Neural crest cell (in vitro differentiated cells): ENCODE data around the gene KRI1. TPM values are rescaled to one million over a fixed set of nuclear protein-coding genes. Genes with fewer than 3 reads are reported as not detected.

Experiments
- DNase-seq: peaks from one replicate; pipeline ENCODE4 v3.0.0; 2021; ENCODE audit warnings: low read depth, mixed read lengths, low spot score
- H3K27ac Mint-ChIP-seq: one replicate; pipeline ENCODE4 v1.8.0; 2021; ENCODE audit warnings: mild to moderate bottlenecking, mixed read lengths; ENCODE audit not compliant: unreplicated experiment
- H3K27me3 Mint-ChIP-seq: 2 replicates; pipeline ENCODE4 v1.8.0; 2021; ENCODE audit warnings: low read depth, mild to moderate bottlenecking, mixed read lengths
- H3K36me3 Mint-ChIP-seq: 2 replicates; pipeline ENCODE4 v1.8.0; 2021; ENCODE audit warnings: low read depth, mild to moderate bottlenecking, mixed read lengths
- H3K4me1 Mint-ChIP-seq: 2 replicates; pipeline ENCODE4 v1.8.0; 2021; ENCODE audit warnings: mixed read lengths
- H3K4me3 Mint-ChIP-seq: one replicate; pipeline ENCODE4 v1.8.0; 2021; ENCODE audit warnings: mild to moderate bottlenecking, mixed read lengths
- H3K9me3 Mint-ChIP-seq: 2 replicates; pipeline ENCODE4 v1.8.0; 2021; ENCODE audit warnings: mixed read lengths
- CTCF ChIP-seq: fragments of 200-600 bp; sonication (generic); conservative IDR thresholded peaks from 2 replicates; pipeline ENCODE4 v1.5.0; 2021; ENCODE audit warnings: antibody characterized with exemption, mild to moderate bottlenecking
- total RNA-seq: library from RNA; stranded (reverse); gene quantifications from 2 replicates; pipeline ENCODE4 v1.2.1, GENCODE V29; 2021

Gene KRI1
- total RNA-seq, 1 donor from 2014 or later, result 41.2 TPM

DNA sequence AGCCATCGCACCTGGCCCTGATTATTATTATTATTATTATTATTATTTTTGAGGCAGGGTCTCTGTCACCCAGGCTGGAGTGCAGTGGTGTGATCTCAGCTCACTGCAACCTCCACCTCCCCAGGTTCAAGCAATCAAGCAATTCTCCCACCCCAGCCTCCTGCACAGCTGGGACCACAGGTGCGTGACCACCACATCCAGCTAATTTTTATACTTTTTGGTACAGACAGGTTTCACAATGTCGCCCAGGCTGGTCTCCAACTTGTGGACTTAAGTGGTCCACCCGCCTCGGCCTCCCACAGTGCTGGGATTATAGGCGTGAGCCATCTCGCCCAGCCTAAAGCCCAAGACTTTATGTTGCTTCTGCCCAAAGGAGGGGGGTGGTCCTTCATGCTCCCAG, 27.3 kb upstream of the KRI1 start:
- H3K4me1 Mint-ChIP-seq, result peaks cover 10% of the 10 kb centered on the region

GRCh38 chr19:10587839-10588150, 22.0 kb upstream of the KRI1 start:
- peaks cover 5% of the 10 kb centered on the region for H3K36me3 Mint-ChIP-seq
- no peak for TF ChIP-seq CTCF
- no peak for DNase-seq
- peaks cover 5% of the 10 kb centered on the region for H3K9me3 Mint-ChIP-seq
- no peak overlapping the region for H3K4me3 Mint-ChIP-seq
- peaks cover 6% of the 10 kb centered on the region for H3K4me1 Mint-ChIP-seq
- peaks cover 61% of the 10 kb centered on the region for H3K27me3 Mint-ChIP-seq
- H3K27ac Mint-ChIP-seq, result no peak overlapping the region

More for the DNA sequence above, 27.3 kb upstream of the KRI1 start:
- Mint-ChIP-seq H3K27me3 (peaks cover 21% of the 10 kb centered on the region), H3K27ac (no peak overlapping the region), H3K9me3 (no peaks in the 10 kb centered on the region), H3K36me3 (no peaks in the 10 kb centered on the region), H3K4me3 (no peak overlapping the region)
- TF ChIP-seq CTCF, result no peak
- no peak for DNase-seq

- Mint-ChIP-seq H3K27ac (no peak within 1 kb of the TSS), H3K4me3 (no peak within 1 kb of the TSS), H3K36me3 (peaks cover 5% of the 10 kb centered on the region), H3K9me3 (peaks cover 5% of the 10 kb centered on the region), H3K4me1 (peaks cover 6% of the 10 kb centered on the region), H3K27me3 (peaks cover 61% of the 10 kb centered on the region)
- no peak for DNase-seq
- no peak for TF ChIP-seq CTCF
Measured at GRCh38 chr19:10587022-10587838, 21.4 kb upstream of the KRI1 start, which contains the start of gene AP1M2. AP1M2 (minus strand) TSS chr19:10587312; CDS start chr19:10587231, 81 bp downstream.

DNA sequence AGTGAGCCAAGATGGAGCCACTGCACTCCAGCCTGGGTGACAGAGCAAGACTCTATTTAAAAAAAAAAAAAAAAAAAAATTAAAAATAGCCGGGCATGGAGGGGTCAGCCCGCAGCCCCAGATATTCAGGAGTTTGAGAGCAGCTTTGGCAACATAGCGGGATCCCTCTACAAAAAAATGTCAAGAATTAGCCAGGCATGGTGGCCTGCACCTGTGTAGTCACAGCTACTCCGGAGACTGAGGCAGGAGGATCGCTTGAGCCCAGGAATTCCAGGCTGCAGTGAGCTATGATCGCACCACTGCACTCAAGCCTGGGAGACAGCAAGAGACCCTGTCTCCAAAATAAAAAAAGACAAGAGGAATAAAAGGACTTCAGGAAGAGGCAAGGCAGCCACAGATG, 20.6 kb upstream of the KRI1 start:
- peaks cover 61% of the 10 kb centered on the region for H3K27me3 Mint-ChIP-seq
- DNase-seq, result no peak
- H3K36me3 Mint-ChIP-seq, result peaks cover 5% of the 10 kb centered on the region
- TF ChIP-seq CTCF, result no peak
- peaks cover 6% of the 10 kb centered on the region for H3K4me1 Mint-ChIP-seq
- peaks cover 5% of the 10 kb centered on the region for H3K9me3 Mint-ChIP-seq
- no peak overlapping the region for H3K27ac Mint-ChIP-seq
- no peak overlapping the region for H3K4me3 Mint-ChIP-seq

- peaks cover 5% of the 10 kb centered on the region for H3K36me3 Mint-ChIP-seq
- peaks cover 5% of the 10 kb centered on the region for H3K9me3 Mint-ChIP-seq
- H3K4me3 Mint-ChIP-seq, result no peak overlapping the region
- H3K4me1 Mint-ChIP-seq, result peaks cover 12% of the 10 kb centered on the region
- H3K27me3 Mint-ChIP-seq, result peaks cover 46% of the 10 kb centered on the region
- H3K27ac Mint-ChIP-seq, result no peak overlapping the region
- no peak for TF ChIP-seq CTCF
- DNase-seq, result no peak
Measured at GRCh38 chr19:10583036-10583776, 17.4 kb upstream of the KRI1 start.
